Thyroid gland (tissue), 4 donors: ENCODE measurements around the gene FDX1.

Experiments
- CTCF ChIP-seq, 6 experiments: fragments of 200-600 bp in 3 of 6; fragments of 450-650 bp in 3 of 6; sonication (generic) in 3 of 6; IDR thresholded peaks; one replicate each; pipeline ENCODE4 v1.5.1; 2016 to 2019; ENCODE audit warnings: antibody characterized with exemption in 6 of 6, mild to moderate bottlenecking in 2 of 6, inconsistent platforms in 1 of 6, moderate library complexity in 1 of 6
- POLR2A ChIP-seq, 2 donors: fragments of 450-650 bp; IDR thresholded peaks; one replicate each; pipeline ENCODE4 v1.6.1; 2017; ENCODE audit warnings: antibody characterized with exemption in 2 of 2, mild to moderate bottlenecking in 2 of 2, moderate library complexity in 1 of 2

GRCh38 chr11:110490886-110491285, 61.1 kb downstream of the FDX1 start:
- TF ChIP-seq CTCF (IDR thresholded peaks at IDR 0.05) = no peak
- TF ChIP-seq POLR2A (IDR thresholded peaks at IDR 0.05) = no peak
